ENCODE results near the gene POLR3K.

DNA sequence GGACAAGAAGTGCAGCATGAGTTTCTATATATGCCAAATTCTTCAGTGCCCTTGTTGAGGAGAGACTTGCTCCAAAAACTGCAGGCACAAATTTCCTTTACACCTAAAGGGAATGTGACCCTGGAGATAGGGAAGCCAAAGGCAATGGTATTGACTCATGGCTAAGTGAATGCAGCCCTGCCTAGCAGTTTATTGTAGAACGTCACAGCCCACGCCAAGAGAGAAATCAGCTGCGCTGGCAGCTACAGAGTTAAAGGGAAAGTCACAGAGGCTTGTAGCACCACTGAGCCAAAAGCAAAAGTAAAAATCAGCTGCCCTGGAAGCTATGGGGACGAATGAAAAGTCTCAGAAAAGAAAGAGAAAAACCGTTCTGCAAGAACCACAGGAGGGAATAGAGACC, 10.1 kb downstream of the POLR3K start:
- TF ChIP-seq, protein P1, sequence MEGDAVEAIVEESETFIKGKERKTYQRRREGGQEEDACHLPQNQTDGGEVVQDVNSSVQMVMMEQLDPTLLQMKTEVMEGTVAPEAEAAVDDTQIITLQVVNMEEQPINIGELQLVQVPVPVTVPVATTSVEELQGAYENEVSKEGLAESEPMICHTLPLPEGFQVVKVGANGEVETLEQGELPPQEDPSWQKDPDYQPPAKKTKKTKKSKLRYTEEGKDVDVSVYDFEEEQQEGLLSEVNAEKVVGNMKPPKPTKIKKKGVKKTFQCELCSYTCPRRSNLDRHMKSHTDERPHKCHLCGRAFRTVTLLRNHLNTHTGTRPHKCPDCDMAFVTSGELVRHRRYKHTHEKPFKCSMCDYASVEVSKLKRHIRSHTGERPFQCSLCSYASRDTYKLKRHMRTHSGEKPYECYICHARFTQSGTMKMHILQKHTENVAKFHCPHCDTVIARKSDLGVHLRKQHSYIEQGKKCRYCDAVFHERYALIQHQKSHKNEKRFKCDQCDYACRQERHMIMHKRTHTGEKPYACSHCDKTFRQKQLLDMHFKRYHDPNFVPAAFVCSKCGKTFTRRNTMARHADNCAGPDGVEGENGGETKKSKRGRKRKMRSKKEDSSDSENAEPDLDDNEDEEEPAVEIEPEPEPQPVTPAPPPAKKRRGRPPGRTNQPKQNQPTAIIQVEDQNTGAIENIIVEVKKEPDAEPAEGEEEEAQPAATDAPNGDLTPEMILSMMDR (conservative IDR thresholded peaks at IDR 0.05; ENCODE audit: low read depth, low read length) = no peak
- no peak for TF ChIP-seq EZH2 (IDR thresholded peaks at IDR 0.05; ENCODE audit: low read length, unreplicated experiment)

Measured in PC-3 (cell line).